VCaP (cell line): ENCODE measurements around the gene ADGRG7.

Experiments
- H3K27ac ChIP-seq: fragments of 450-650 bp; 2 replicates; pipeline ENCODE4 v1.5.1; 2017
- CTCF ChIP-seq: fragments of 450-650 bp; conservative IDR thresholded peaks from 2 replicates; pipeline ENCODE4 v1.5.1; 2017; ENCODE audit warnings: mild to moderate bottlenecking, moderate library complexity

Gene ADGRG7

GRCh38 chr3:100697723-100698285, 88.4 kb downstream of the ADGRG7 start:
- no peak for TF ChIP-seq CTCF
- no peak overlapping the region for H3K27ac ChIP-seq

GRCh38 chr3:100698736-100699135, 89.3 kb downstream of the ADGRG7 start:
- H3K27ac ChIP-seq = no peak overlapping the region
- TF ChIP-seq CTCF = no peak

GRCh38 chr3:100700708-100701107, 91.3 kb downstream of the ADGRG7 start:
- no peak overlapping the region for H3K27ac ChIP-seq
- no peak for TF ChIP-seq CTCF

GRCh38 chr3:100702082-100702979, 92.9 kb downstream of the ADGRG7 start:
- H3K27ac ChIP-seq = no peak overlapping the region
- no peak for TF ChIP-seq CTCF

GRCh38 chr3:100702980-100703345, 93.6 kb downstream of the ADGRG7 start:
- H3K27ac ChIP-seq = no peak overlapping the region
- no peak for TF ChIP-seq CTCF

GRCh38 chr3:100703865-100704264, 94.5 kb downstream of the ADGRG7 start:
- H3K27ac ChIP-seq = no peak overlapping the region
- no peak for TF ChIP-seq CTCF

GRCh38 chr3:100706365-100706764, 97.0 kb downstream of the ADGRG7 start:
- no peak overlapping the region for H3K27ac ChIP-seq

More at GRCh38 chr3:100706365-100706764, 97.0 kb downstream of the ADGRG7 start:
- TF ChIP-seq CTCF = no peak
